H9 (cell line): ENCODE data around the gene IPO11. TPM values are rescaled to one million over a fixed set of nuclear protein-coding genes. Genes with fewer than 3 reads are reported as not detected.

ENCODE experiments used
- DNase-seq: peaks from one replicate; pipeline ENCODE4 v3.0.0-alpha.2; 2017
- H2AFZ ChIP-seq: one replicate; pipeline ENCODE4 v1.6.1; 2013; ENCODE audit warnings: mild to moderate bottlenecking, low read length, control low read depth, moderate library complexity
- H2AK5ac ChIP-seq: 2 replicates; pipeline ENCODE4 v1.6.1; 2013; ENCODE audit warnings: low read length, control low read depth, mixed read lengths; ENCODE audit not compliant: insufficient read length
- H2BK120ac ChIP-seq: one replicate; pipeline ENCODE4 v1.6.1; 2013; ENCODE audit warnings: low read depth, mild to moderate bottlenecking, low read length, control low read depth, inconsistent platforms; ENCODE audit not compliant: poor library complexity, severe bottlenecking
- H2BK12ac ChIP-seq: 2 replicates; pipeline ENCODE4 v1.6.1; 2013; ENCODE audit warnings: low read length, control low read depth, mixed read lengths, low read depth; ENCODE audit not compliant: insufficient read length
- H2BK15ac ChIP-seq: 2 replicates; pipeline ENCODE4 v1.6.1; 2013; ENCODE audit warnings: low read depth, low read length, control low read depth
- H2BK20ac ChIP-seq: one replicate; pipeline ENCODE4 v1.6.1; 2013; ENCODE audit warnings: low read depth, mild to moderate bottlenecking, low read length, control low read depth, inconsistent platforms; ENCODE audit not compliant: poor library complexity, severe bottlenecking
- H2BK5ac ChIP-seq: 2 replicates; pipeline ENCODE4 v1.6.1; 2013; ENCODE audit warnings: low read length, control low read depth, mixed read lengths; ENCODE audit not compliant: insufficient read length
- H3K14ac ChIP-seq: 2 replicates; pipeline ENCODE4 v1.6.1; 2013; ENCODE audit warnings: low read length, control low read depth; ENCODE audit not compliant: insufficient read depth
- H3K18ac ChIP-seq: 2 replicates; pipeline ENCODE4 v1.6.1; 2013; ENCODE audit warnings: low read depth, mild to moderate bottlenecking, mixed read lengths, low read length, control low read depth; ENCODE audit not compliant: insufficient read length
- H3K23ac ChIP-seq: 2 replicates; pipeline ENCODE4 v1.6.1; 2013; ENCODE audit warnings: low read length, control low read depth, mixed read lengths, low read depth; ENCODE audit not compliant: insufficient read length
- H3K23me2 ChIP-seq: 2 replicates; pipeline ENCODE4 v1.6.1; 2013; ENCODE audit warnings: low read depth, mild to moderate bottlenecking, mixed read lengths, low read length, control low read depth; ENCODE audit not compliant: insufficient read length, poor library complexity, severe bottlenecking
- H3K27ac ChIP-seq: 2 replicates; pipeline ENCODE4 v1.5.1; 2013; ENCODE audit warnings: low read length, control low read depth, mixed read lengths, low read depth; ENCODE audit not compliant: insufficient read length
- H3K27me3 ChIP-seq: 2 replicates; pipeline ENCODE4 v1.6.1; 2013; ENCODE audit warnings: low read length, control low read depth, inconsistent platforms; ENCODE audit not compliant: insufficient read depth
- H3K4ac ChIP-seq: 2 replicates; pipeline ENCODE4 v1.6.1; 2013; ENCODE audit warnings: low read depth, mild to moderate bottlenecking, control low read depth, inconsistent platforms, low read length, moderate library complexity
- H3K4me1 ChIP-seq: 2 replicates; pipeline ENCODE4 v1.6.1; 2013; ENCODE audit warnings: low read length, control low read depth, inconsistent platforms; ENCODE audit not compliant: insufficient read depth
- H3K4me2 ChIP-seq: 2 replicates; pipeline ENCODE4 v1.6.1; 2013; ENCODE audit warnings: low read length, control low read depth, mixed read lengths; ENCODE audit not compliant: insufficient read length, insufficient read depth
- H3K56ac ChIP-seq: 2 replicates; pipeline ENCODE4 v1.6.1; 2013; ENCODE audit warnings: low read depth, mild to moderate bottlenecking, mixed read lengths, low read length, control low read depth; ENCODE audit not compliant: insufficient read length
- H3K79me1 ChIP-seq: 2 replicates; pipeline ENCODE4 v1.6.1; 2013; ENCODE audit warnings: low read depth, mild to moderate bottlenecking, moderate library complexity, low read length, control low read depth, inconsistent platforms; ENCODE audit not compliant: insufficient read depth, poor library complexity, severe bottlenecking
- H3K79me2 ChIP-seq: 2 replicates; pipeline ENCODE4 v1.6.1; 2013; ENCODE audit warnings: low read length, control low read depth, inconsistent platforms; ENCODE audit not compliant: insufficient read depth
- H3K9ac ChIP-seq: 2 replicates; pipeline ENCODE4 v1.6.1; 2013; ENCODE audit warnings: low read length, control low read depth, mixed read lengths; ENCODE audit not compliant: insufficient read length; ENCODE audit errors: extremely low read depth
- H3K9me3 ChIP-seq: one replicate; pipeline ENCODE4 v1.6.1; 2013; ENCODE audit warnings: low read depth, low read length, inconsistent platforms; ENCODE audit not compliant: control insufficient read depth
- H3T11ph ChIP-seq: one replicate; pipeline ENCODE4 v1.6.1; 2013; ENCODE audit warnings: mild to moderate bottlenecking, low read length, control low read depth, inconsistent platforms
- H4K20me1 ChIP-seq: one replicate; pipeline ENCODE4 v1.6.1; 2013; ENCODE audit not compliant: control insufficient read depth, insufficient read length, insufficient read depth
- H4K5ac ChIP-seq: 2 replicates; pipeline ENCODE4 v1.6.1; 2013; ENCODE audit warnings: low read depth, mild to moderate bottlenecking, mixed read lengths, low read length, control low read depth; ENCODE audit not compliant: insufficient read length
- H4K8ac ChIP-seq: replicated peaks from 2 replicates; pipeline ENCODE4 v1.6.1; 2013; ENCODE audit warnings: low read length, control low read depth, mixed read lengths, low read depth; ENCODE audit not compliant: insufficient read length
- H4K91ac ChIP-seq: 2 replicates; pipeline ENCODE4 v1.6.1; 2013; ENCODE audit warnings: low read depth, mild to moderate bottlenecking, moderate library complexity, mixed read lengths, low read length, control low read depth; ENCODE audit not compliant: insufficient read length
- H3K27ac Mint-ChIP-seq, 3 experiments: 2 replicates in 2 of 3; 3 replicates in 1 of 3; pipeline ENCODE4 v1.8.0; 2020 to 2021; ENCODE audit warnings: mixed read lengths in 3 of 3, mild to moderate bottlenecking in 1 of 3, moderate library complexity in 1 of 3
- H3K27me3 Mint-ChIP-seq: 2 replicates; pipeline ENCODE4 v1.8.0; 2021; ENCODE audit warnings: low read depth, mild to moderate bottlenecking, moderate library complexity, mixed read lengths
- H3K36me3 Mint-ChIP-seq, 3 experiments: 2 replicates in 2 of 3; 3 replicates in 1 of 3; pipeline ENCODE4 v1.8.0; 2020 to 2021; ENCODE audit warnings: low read depth in 3 of 3, mixed read lengths in 3 of 3; ENCODE audit not compliant: insufficient read depth in 1 of 3
- H3K4me1 Mint-ChIP-seq, 2 experiments: 2 replicates each; pipeline ENCODE4 v1.8.0; 2020; ENCODE audit warnings: mixed read lengths in 2 of 2
- H3K4me3 Mint-ChIP-seq, 2 experiments: 2 replicates in 1 of 2; 3 replicates in 1 of 2; pipeline ENCODE4 v1.8.0; 2020 to 2021; ENCODE audit warnings: mild to moderate bottlenecking in 2 of 2, mixed read lengths in 2 of 2, moderate library complexity in 1 of 2
- H3K9me3 Mint-ChIP-seq, 2 experiments: 2 replicates in 1 of 2; 3 replicates in 1 of 2; pipeline ENCODE4 v1.8.0; 2020; ENCODE audit warnings: mild to moderate bottlenecking in 2 of 2, mixed read lengths in 2 of 2, moderate library complexity in 1 of 2
- CTCF ChIP-seq: fragments of 200-600 bp; sonication (generic); conservative IDR thresholded peaks from 3 replicates; pipeline ENCODE4 v1.8.0; 2021; ENCODE audit warnings: antibody characterized with exemption, mild to moderate bottlenecking
- WGBS: extraction: QIAGEN DNeasy Blood & Tissue Kit; methylation state at CpG from one replicate; pipeline ENCODE4 v1.1.7; 2013; ENCODE audit warnings: missing lambda C conversion rate, low lambda C conversion rate, mixed read lengths; ENCODE audit not compliant: insufficient read length; ENCODE audit errors: extremely low coverage; 5-methylcytosine and 5-hydroxymethylcytosine counted together
- total RNA-seq: library from RNA; stranded (reverse); gene quantifications from 2 replicates; pipeline ENCODE4 v1.2.1, GENCODE V29; 2021

The IPO11 gene
- total RNA-seq, 1 experiment from 2014 or later = 63.0 TPM

DNA sequence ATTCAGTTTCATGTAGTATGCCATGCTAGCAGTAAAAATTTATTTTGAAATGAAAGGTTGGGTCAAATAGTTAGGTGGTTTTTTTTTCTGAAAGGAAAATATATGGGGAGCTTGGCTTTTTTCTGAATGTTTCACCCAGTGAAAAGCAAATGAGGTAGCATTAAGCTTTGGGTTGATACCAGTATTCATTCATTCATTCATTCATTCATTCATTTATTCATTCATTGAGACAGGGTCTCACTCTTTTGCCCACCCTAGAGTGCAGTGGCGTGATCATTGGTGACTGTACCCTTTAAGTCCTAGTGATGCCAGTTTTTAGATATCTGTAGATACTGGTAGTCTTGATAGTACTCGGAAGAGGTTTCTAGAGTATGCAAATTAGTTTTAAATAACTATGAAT lies 123.7 kb downstream of the IPO11 start:
- Histone ChIP-seq H2BK5ac (no peak overlapping the region), H2BK20ac (no peak overlapping the region), H3K9ac (no peak overlapping the region), H3K56ac (no peak overlapping the region), H2BK120ac (no peak overlapping the region), H3K4me2 (no peak overlapping the region), H3K79me2 (no peaks in the 10 kb centered on the region), H2BK12ac (no peak overlapping the region), H4K8ac (no peak overlapping the region), H3K14ac (no peak overlapping the region), H2BK15ac (no peak overlapping the region), H4K91ac (no peak overlapping the region), H4K20me1 (no peaks in the 10 kb centered on the region), H3K9me3 (no peaks in the 10 kb centered on the region), H3K23me2 (no peaks in the 10 kb centered on the region), H3K4ac (no peak overlapping the region), H4K5ac (no peak overlapping the region), H3T11ph (no peak overlapping the region), H3K18ac (no peak overlapping the region), H3K23ac (no peak overlapping the region), H2AK5ac (no peak overlapping the region), H3K27me3 (no peaks in the 10 kb centered on the region), H3K4me1 (no peaks in the 10 kb centered on the region), H3K27ac (no peak overlapping the region), H3K79me1 (no peaks in the 10 kb centered on the region), H2AFZ (no peak overlapping the region)
- Mint-ChIP-seq H3K9me3 (no peaks in the 10 kb centered on the region; a peak in 1 of 5 replicates), H3K4me3 (no peak overlapping the region), H3K36me3 (peaks cover 3 to 16% (median 9%) of the 10 kb centered on the region in 3 experiments; a peak in 6 of 7 replicates), H3K4me1 (no peaks in the 10 kb centered on the region), H3K27ac (no peak overlapping the region), H3K27me3 (no peaks in the 10 kb centered on the region)
- no peak for DNase-seq
- TF ChIP-seq CTCF = no peak
- no CpG with 5 or more reads among the region's 2 CpGs for WGBS
